ENCODE data around the gene CORO1C. TPM values are rescaled to one million over a fixed set of nuclear protein-coding genes. Genes with fewer than 3 reads are reported as not detected.

The CORO1C gene
- total RNA-seq, 1 donor from 2014 or later, result 81.5 TPM

GRCh38 chr12:108685469-108686260, 45.7 kb downstream of the CORO1C start:
- no peak overlapping the region for H3K4me3 Mint-ChIP-seq (ENCODE audit: low read depth)
- intact Hi-C loops (cut with micrococcal nuclease), result no loop called here

GRCh38 chr12:108683906-108684556, 47.3 kb downstream of the CORO1C start:
- Mint-ChIP-seq H3K4me1 (ENCODE audit: low read depth) (peaks cover 30% of the 10 kb centered on the region), H3K27me3 (ENCODE audit: low read depth) (no peaks in the 10 kb centered on the region), H3K27ac (no peak overlapping the region), H3K4me3 (ENCODE audit: low read depth) (no peak overlapping the region), H3K9me3 (no peaks in the 10 kb centered on the region), H3K36me3 (ENCODE audit: low read depth) (no peaks in the 10 kb centered on the region)
- DNase-seq (ENCODE audit: low spot score), result no peak
- intact Hi-C loops (cut with micrococcal nuclease), result no loop called here

More at GRCh38 chr12:108685469-108686260, 45.7 kb downstream of the CORO1C start:
- no peak overlapping the region for H3K27ac Mint-ChIP-seq
- H3K36me3 Mint-ChIP-seq (ENCODE audit: low read depth), result no peaks in the 10 kb centered on the region
- no peaks in the 10 kb centered on the region for H3K9me3 Mint-ChIP-seq
- no peak for DNase-seq (ENCODE audit: low spot score)
- no peaks in the 10 kb centered on the region for H3K27me3 Mint-ChIP-seq (ENCODE audit: low read depth)
- peaks cover 43% of the 10 kb centered on the region for H3K4me1 Mint-ChIP-seq (ENCODE audit: low read depth)

- intact Hi-C loops (cut with micrococcal nuclease), result no loop called here
- DNase-seq (ENCODE audit: low spot score), result no peak
- Mint-ChIP-seq H3K27ac (no peak overlapping the region), H3K4me1 (ENCODE audit: low read depth) (peaks cover 31% of the 10 kb centered on the region), H3K36me3 (ENCODE audit: low read depth) (peaks cover 8% of the 10 kb centered on the region), H3K27me3 (ENCODE audit: low read depth) (no peaks in the 10 kb centered on the region), H3K4me3 (ENCODE audit: low read depth) (no peak overlapping the region), H3K9me3 (no peaks in the 10 kb centered on the region)
Measured at GRCh38 chr12:108681317-108681716, 50.0 kb downstream of the CORO1C start.

DNA sequence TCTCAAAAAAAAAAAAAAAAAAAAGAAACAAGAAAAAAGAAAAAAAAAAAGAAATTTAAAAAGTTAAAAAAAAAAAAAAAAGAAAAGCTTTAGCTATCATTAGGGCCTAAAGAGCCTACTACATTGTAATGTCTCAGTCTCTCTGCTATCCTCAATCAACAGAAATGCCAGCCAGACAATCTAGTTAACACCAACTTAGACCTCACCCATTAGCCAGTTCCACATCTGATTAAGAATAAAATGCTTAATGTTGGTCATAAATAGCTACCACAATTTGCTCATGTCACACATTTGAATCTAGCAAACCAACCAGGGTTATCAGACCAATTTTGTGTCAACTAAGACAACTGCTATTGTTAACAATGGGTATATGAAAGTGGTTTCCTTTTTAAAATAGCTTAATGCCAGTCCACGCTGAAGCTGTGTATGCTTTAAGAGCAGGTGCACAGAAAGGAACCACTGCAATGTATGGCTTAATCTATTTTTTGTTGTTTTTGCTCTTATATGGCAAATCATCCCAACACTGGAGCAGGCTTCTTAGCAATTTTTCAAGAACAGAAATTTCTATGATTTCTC, 52.1 kb downstream of the CORO1C start:
- DNase-seq (ENCODE audit: low spot score), result no peak
- intact Hi-C loops (cut with micrococcal nuclease), result no loop called here
- H3K27me3 Mint-ChIP-seq (ENCODE audit: low read depth), result no peaks in the 10 kb centered on the region
- H3K36me3 Mint-ChIP-seq (ENCODE audit: low read depth), result peaks cover 19% of the 10 kb centered on the region
- H3K4me1 Mint-ChIP-seq (ENCODE audit: low read depth), result peaks cover 20% of the 10 kb centered on the region
- no peak overlapping the region for H3K4me3 Mint-ChIP-seq (ENCODE audit: low read depth)
- no peaks in the 10 kb centered on the region for H3K9me3 Mint-ChIP-seq
- no peak overlapping the region for H3K27ac Mint-ChIP-seq

DNA sequence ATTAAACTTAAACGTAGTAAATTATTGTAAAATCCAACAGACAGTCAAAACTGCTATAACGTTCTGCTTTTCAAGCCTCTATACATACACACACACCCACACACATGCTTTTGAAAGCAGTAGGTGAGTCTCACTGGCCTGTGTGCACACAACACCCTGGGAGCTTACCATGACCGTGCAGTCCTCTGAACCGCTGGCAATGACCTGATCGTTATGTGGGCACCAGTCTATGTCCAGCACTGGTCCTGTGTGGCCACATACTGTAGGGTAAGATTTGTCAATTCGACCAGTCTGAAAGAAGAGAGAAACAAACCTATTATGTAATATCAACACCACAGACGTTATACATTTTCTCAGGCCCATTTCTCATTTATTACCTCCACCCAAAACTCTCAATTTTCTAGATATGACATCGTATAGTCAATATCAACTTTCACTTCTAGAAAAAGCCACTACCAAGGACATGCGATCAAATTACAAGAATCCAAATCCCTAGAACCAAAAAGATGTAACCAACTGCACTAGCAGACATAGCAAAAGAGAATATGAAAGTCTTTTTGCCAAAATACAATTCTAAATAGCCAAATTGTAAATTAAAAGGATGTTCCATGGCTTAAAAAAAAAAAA, 53.1 kb downstream of the CORO1C start:
- H3K9me3 Mint-ChIP-seq, result no peaks in the 10 kb centered on the region
- H3K27ac Mint-ChIP-seq, result no peak overlapping the region
- no peak overlapping the region for H3K4me3 Mint-ChIP-seq (ENCODE audit: low read depth)
- DNase-seq (ENCODE audit: low spot score), result no peak
- peaks cover 18% of the 10 kb centered on the region for H3K4me1 Mint-ChIP-seq (ENCODE audit: low read depth)
- intact Hi-C loops (cut with micrococcal nuclease), result no loop called here
- H3K36me3 Mint-ChIP-seq (ENCODE audit: low read depth), result peaks cover 19% of the 10 kb centered on the region
- H3K27me3 Mint-ChIP-seq (ENCODE audit: low read depth), result no peaks in the 10 kb centered on the region

DNA sequence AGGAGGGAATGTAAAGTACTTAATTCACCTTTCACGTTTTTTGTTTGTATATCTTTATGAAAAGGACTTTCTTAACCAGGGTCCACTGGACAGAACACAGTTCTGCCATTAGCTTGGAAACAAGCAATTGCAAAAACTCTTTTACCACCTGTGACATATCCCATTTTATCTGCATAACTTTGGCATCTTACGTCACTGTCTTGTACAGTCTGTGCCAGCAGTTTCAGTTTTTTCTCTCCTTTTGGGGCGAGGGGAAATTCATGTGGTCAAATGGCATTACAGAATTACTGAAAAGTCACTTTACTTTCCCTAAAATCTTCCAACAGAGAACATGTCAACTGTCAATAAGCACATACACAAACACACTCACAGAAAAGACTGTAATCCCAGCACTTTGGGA, 53.9 kb downstream of the CORO1C start:
- Mint-ChIP-seq H3K9me3 (no peaks in the 10 kb centered on the region), H3K27me3 (ENCODE audit: low read depth) (no peaks in the 10 kb centered on the region), H3K4me3 (ENCODE audit: low read depth) (no peak overlapping the region), H3K4me1 (ENCODE audit: low read depth) (peaks cover 18% of the 10 kb centered on the region), H3K27ac (no peak overlapping the region), H3K36me3 (ENCODE audit: low read depth) (peaks cover 19% of the 10 kb centered on the region)
- DNase-seq (ENCODE audit: low spot score), result no peak
- intact Hi-C loops (cut with micrococcal nuclease), result no loop called here

GRCh38 chr12:108676707-108677106, 54.6 kb downstream of the CORO1C start:
- no peak overlapping the region for H3K27ac Mint-ChIP-seq
- intact Hi-C loops (cut with micrococcal nuclease), result no loop called here
- peaks cover 19% of the 10 kb centered on the region for H3K36me3 Mint-ChIP-seq (ENCODE audit: low read depth)
- H3K27me3 Mint-ChIP-seq (ENCODE audit: low read depth), result no peaks in the 10 kb centered on the region
- no peak for DNase-seq (ENCODE audit: low spot score)
- H3K4me1 Mint-ChIP-seq (ENCODE audit: low read depth), result peaks cover 20% of the 10 kb centered on the region
- H3K9me3 Mint-ChIP-seq, result no peaks in the 10 kb centered on the region
- no peak overlapping the region for H3K4me3 Mint-ChIP-seq (ENCODE audit: low read depth)

DNA sequence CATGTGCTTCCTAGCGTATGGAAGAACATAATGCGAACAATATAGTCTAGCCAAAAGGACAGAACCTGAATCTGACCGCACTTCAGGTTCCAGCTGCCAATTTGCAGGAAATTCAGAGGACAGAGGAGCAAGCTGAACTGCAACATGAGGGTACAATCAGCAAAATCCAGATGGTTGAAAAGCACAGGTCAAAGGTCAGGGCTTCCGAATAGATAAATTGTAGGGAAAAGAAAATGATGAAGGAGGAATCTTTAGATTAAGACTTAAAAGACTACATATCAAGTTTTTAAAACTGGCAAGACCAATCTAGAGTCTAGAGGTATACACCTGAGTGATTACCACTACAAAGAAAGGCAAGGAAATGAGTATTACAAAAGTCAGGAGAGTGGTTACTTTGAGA, 55.5 kb downstream of the CORO1C start:
- H3K4me3 Mint-ChIP-seq (ENCODE audit: low read depth), result no peak overlapping the region
- DNase-seq (ENCODE audit: low spot score), result no peak
- intact Hi-C loops (cut with micrococcal nuclease), result no loop called here
- no peak overlapping the region for H3K27ac Mint-ChIP-seq
- peaks cover 11% of the 10 kb centered on the region for H3K4me1 Mint-ChIP-seq (ENCODE audit: low read depth)
- H3K9me3 Mint-ChIP-seq, result no peaks in the 10 kb centered on the region
- peaks cover 19% of the 10 kb centered on the region for H3K36me3 Mint-ChIP-seq (ENCODE audit: low read depth)
- H3K27me3 Mint-ChIP-seq (ENCODE audit: low read depth), result no peaks in the 10 kb centered on the region

- peaks cover 3% of the 10 kb centered on the region for H3K4me1 Mint-ChIP-seq (ENCODE audit: low read depth)
- DNase-seq (ENCODE audit: low spot score), result no peak
- H3K27ac Mint-ChIP-seq, result no peak overlapping the region
- H3K9me3 Mint-ChIP-seq, result no peaks in the 10 kb centered on the region
- intact Hi-C loops (cut with micrococcal nuclease), result no loop called here
- H3K4me3 Mint-ChIP-seq (ENCODE audit: low read depth), result no peak overlapping the region
- H3K27me3 Mint-ChIP-seq (ENCODE audit: low read depth), result no peaks in the 10 kb centered on the region
- H3K36me3 Mint-ChIP-seq (ENCODE audit: low read depth), result peaks cover 10% of the 10 kb centered on the region
Measured at GRCh38 chr12:108672054-108672453, 59.3 kb downstream of the CORO1C start.

DNA sequence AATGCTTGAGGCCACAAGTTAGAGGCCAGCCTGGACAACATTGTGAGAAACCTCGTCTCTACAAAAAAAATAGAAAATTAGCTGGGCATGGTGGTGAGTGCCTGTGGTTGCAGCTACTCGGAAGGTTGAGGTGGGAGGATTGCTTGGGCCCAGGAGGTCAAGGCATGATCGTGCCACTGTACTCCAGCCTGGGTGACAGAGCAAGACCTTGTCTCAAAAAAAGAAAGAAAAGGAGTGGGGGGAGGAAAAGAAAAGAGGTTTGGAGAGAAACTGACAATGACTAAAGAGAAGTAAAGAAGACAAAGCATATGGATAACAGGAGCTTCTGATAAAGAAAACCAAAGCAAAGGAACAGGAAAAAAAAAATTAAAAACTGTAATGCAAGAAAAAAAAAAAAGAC, 60.2 kb downstream of the CORO1C start:
- intact Hi-C loops (cut with micrococcal nuclease), result no loop called here
- peaks cover 3% of the 10 kb centered on the region for H3K4me1 Mint-ChIP-seq (ENCODE audit: low read depth)
- DNase-seq (ENCODE audit: low spot score), result no peak
- H3K9me3 Mint-ChIP-seq, result no peaks in the 10 kb centered on the region
- no peaks in the 10 kb centered on the region for H3K27me3 Mint-ChIP-seq (ENCODE audit: low read depth)
- peaks cover 10% of the 10 kb centered on the region for H3K36me3 Mint-ChIP-seq (ENCODE audit: low read depth)
- H3K27ac Mint-ChIP-seq, result no peak overlapping the region
- no peak overlapping the region for H3K4me3 Mint-ChIP-seq (ENCODE audit: low read depth)

DNA sequence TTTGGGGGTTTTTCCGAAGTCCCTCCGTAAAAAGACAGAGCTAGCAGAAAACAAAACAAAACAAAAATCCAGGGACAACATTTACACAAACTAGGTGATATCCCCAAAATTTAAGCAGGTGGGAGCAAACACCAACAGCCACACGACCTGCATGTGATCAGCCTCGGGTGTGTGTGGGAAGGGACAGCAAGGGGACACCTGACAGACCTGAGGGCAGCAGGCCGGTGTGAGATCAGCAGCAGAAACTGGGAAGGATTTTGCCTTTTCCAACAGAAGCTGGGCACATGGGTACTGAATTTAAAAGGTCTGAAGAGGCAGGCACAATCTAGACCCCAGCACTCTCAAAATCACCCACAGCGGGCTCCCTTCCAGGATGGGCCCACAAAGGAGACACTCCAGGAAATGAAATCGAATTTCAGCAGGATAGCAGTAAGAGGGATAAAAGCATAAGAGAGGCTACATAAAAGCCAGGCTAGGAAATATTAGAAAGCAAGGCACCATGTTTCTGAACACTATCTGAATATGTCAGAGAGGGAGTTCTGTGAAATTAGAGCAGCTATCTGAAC, 61.2 kb downstream of the CORO1C start:
- intact Hi-C loops (cut with micrococcal nuclease), result no loop called here
- Mint-ChIP-seq H3K9me3 (no peaks in the 10 kb centered on the region), H3K4me1 (ENCODE audit: low read depth) (peaks cover 8% of the 10 kb centered on the region), H3K27ac (no peak overlapping the region), H3K4me3 (ENCODE audit: low read depth) (no peak overlapping the region), H3K36me3 (ENCODE audit: low read depth) (peaks cover 3% of the 10 kb centered on the region), H3K27me3 (ENCODE audit: low read depth) (no peaks in the 10 kb centered on the region)
- no peak for DNase-seq (ENCODE audit: low spot score)

DNA sequence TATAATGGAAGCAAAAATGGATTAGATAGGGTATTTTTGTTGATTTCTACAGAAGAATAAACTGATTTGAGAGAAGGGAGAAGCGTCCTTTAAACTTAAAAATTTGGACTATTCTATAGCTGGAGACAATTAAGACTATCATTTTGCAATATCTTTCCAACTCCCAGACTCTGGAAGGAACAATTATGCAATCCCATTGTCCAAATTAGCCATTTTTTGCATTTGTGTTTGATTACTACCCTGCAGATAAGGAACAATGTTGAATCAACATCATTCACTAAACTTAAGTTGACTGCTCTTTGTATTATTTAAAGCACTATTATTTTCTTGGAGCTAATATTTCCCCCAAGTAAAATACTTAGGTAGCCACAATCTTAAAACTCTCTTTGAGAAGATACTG, 62.8 kb downstream of the CORO1C start:
- peaks cover 21% of the 10 kb centered on the region for H3K4me1 Mint-ChIP-seq (ENCODE audit: low read depth)
- DNase-seq (ENCODE audit: low spot score), result no peak
- no peak overlapping the region for H3K4me3 Mint-ChIP-seq (ENCODE audit: low read depth)
- no peaks in the 10 kb centered on the region for H3K9me3 Mint-ChIP-seq
- H3K27me3 Mint-ChIP-seq (ENCODE audit: low read depth), result no peaks in the 10 kb centered on the region
- no peaks in the 10 kb centered on the region for H3K36me3 Mint-ChIP-seq (ENCODE audit: low read depth)
- intact Hi-C loops (cut with micrococcal nuclease), result no loop called here
- H3K27ac Mint-ChIP-seq, result no peak overlapping the region
